ENCODE measurements around the gene DKK3.

DNA sequence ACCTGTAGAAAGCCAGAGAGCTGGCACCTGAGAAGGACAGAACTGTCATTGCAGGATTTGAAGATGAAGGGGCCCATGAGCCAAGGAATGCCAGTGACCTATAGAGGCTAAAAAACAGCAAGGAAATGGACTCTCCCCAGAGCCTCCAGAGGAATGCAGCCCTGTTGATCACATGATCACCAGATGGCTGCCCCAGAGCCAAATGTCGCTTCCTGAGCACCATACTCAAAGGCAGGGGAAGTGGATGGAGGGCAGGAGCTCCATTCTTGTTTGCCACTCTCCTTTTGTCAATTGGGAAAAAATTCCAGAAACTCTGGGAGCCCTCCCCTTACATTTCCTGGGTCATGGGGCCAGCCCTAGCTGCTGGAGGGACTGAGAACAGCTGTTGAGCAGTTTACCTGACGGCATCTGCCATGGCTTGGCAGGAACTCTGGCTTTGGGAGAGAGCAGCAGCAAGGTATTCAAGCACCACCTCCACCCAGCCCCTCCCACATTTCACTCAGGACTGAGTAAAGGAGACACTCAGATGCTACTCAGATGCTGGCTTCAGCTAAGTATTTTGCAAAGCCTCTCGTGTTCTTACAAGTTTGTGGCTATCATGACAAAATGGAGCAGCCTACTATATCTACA, 46.9 kb downstream of the DKK3 start:
- TF ChIP-seq CTCF (IDR thresholded peaks at IDR 0.05) (no peak), POLR2A (IDR thresholded peaks at IDR 0.05) (no peak)
